CD4-positive, alpha-beta T cell treated with Interleukin-17A for 1 hour (primary cell): Measurements from ENCODE around the gene B3GNT5.
A peak's percentile ranks its signal among the peaks of the same experiment; 100 is the strongest.

ENCODE experiments used
- DNase-seq: peaks from one replicate; pipeline ENCODE4 v3.0.0-alpha.2; 2020

The B3GNT5 gene

GRCh38 chr3:183233966-183234365, 19.1 kb upstream of the B3GNT5 start:
- no peak for DNase-seq

DNA sequence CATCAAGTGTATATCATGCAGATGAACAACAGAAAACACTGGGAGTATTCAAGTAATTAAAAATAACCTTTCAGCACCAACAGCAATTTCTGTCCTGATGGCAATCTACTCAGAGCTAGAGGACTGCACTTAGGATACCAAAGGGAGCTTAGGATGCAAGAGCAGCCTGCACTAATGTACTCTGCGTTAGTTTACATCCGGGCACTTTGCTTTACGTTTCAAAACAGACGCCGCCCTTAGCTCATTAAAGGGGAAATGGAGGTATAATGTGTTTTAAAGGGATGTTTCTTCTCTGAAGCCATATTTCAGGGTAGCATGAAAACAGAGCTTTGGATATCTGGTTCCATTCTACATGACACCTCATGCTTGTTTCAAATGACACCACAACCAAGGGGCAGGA, 14.0 kb upstream of the B3GNT5 start:
- no peak for DNase-seq

DNA sequence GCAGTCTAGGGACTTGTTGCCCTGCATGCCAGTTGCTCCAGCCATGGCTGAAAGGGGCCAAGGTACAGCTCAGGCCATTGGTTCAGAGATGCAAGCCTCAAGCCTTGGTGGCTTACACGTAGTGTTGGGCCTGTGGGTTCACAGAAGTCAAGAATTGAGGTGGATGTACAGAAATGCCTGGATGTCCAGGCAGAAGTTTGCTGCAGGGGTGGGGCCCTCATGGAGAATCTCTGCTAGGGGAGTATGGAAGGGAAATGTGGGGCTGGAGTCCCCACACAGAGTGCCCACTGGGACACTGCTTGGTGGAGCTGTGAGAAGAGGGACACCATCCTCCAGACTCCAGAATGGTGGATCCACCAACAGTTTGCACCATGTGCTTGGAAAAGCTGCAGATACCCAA, 10.6 kb upstream of the B3GNT5 start:
- DNase-seq = no peak

GRCh38 chr3:183244219-183244618, 8.8 kb upstream of the B3GNT5 start:
- DNase-seq = peak; percentile 15

DNA sequence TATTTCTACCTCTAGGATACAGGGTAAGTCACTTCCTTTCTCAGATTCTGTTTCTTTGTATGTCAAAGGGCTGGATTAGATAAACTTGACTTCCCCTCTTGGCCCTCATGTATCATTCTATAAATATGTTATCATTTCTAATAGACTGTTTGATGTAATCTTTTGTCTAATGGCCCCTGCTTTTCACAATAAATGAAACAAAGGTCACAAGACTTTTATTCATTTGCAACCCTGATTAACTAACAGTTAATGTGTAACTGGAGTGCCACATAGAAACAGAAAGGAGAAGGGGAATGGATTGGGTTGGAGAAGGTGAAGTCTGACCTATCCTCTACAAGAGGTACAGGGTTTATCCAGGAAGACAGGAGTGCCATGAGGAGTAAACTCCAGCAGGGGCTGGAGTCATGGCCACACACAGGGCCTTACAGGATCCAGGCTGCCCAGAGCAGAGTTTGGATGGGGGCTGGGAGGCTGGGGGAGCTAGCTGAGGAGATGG, 8.0 kb upstream of the B3GNT5 start:
- DNase-seq = no peak

DNA sequence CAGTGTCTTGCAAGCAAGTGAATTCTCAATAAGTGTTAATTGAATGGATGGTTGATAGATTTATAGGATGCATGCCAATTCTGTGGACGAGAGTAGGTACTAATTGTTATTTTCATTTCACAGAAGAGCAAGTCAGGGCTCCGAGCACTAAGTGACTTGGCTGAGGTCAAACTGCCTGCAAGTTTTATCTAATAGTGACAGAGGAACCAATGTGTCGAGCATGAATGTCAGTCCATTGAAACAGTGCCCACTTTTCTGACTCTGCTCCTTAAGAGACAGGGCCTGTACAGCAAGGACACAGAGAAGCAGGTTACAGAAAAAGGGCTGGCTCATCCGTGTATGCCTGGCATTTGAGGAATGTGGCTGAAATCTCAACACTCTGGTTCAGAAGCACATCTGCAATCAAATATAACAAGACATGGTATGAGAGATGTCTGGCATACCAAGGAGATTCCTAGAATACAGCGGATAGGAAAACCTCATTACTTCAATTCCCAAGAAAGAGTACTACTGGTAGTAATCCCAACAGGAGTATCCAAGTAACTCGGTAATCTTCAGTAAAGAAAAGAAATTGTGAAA, 6.0 kb upstream of the B3GNT5 start:
- DNase-seq = no peak

- DNase-seq = no peak
These were observed 3.9 kb upstream of the B3GNT5 start for GRCh38 chr3:183249006-183249718.

- DNase-seq = no peak
These were observed 803 bp upstream of the B3GNT5 start for GRCh38 chr3:183252118-183252782.

DNA sequence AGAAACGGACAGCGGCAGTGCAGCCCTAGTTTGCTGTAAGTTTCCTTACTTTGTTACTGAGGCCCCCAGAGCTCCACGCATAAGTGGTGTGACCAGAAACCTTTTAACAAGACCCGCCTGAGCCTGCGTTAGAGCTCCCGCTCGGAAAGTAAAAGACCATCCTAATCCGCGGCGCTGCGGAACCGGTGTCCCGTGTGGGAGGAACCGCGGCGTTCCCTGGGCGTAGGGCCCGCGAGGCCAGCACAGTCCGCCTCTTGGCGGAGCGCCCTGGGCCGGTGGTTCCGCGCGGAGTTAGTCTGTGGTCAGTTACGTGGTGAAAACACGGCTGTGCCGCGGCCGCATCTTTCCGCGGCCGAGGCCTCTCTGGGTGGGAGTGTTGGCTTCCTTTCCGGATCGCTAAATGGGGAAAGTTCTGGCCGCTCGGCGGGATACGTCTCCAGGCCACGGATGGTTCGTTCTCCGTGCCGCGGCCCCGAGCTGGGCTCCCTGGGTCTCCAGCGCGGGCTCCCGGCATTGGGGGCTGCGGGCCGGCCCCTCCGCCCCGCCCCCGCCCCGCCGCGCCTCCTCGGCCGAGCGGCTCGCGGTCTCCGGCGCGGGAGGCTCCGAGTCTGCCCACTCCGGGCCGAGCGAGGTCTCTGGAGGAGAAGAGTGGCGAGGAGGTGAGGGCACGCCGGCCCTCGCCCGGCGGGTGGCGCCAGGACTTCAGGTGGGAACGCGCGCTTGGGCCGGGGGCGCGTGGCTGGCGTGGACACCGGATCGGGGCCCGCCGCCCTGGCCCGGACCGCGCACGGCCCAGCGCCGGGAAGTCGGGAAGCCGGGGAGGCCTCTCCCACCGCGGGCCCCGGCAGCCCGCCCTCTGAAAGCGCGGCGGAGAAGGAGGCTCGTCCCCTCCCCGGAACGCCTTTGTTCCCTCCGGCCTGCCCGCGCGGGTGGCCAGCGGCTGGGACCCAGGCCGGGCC, 754 bp downstream of the B3GNT5 start:
- peak; percentile 23 for DNase-seq

GRCh38 chr3:183254487-183255347, 1.7 kb downstream of the B3GNT5 start:
- no peak for DNase-seq

DNA sequence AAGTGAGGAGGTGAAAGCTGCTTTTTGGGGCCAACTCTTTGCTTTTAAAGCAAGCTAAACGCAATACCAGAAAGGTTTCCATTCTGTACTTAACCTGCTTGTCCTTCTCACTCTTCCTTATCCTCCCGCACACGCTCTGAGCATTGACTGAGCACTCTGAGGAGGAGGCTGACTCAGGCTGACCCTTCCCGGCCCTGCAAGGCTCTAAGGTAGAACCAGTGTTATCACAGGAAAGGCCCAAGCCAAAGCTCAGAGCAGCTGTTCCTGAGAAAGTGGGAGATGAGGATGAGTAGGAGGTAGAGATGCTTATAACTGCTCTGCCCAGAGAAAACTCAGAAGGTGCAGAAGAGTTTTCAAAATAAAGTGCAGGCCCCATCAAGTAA, 2.3 kb downstream of the B3GNT5 start:
- no peak for DNase-seq

GRCh38 chr3:183259087-183259486, 6.0 kb downstream of the B3GNT5 start:
- DNase-seq = no peak

DNA sequence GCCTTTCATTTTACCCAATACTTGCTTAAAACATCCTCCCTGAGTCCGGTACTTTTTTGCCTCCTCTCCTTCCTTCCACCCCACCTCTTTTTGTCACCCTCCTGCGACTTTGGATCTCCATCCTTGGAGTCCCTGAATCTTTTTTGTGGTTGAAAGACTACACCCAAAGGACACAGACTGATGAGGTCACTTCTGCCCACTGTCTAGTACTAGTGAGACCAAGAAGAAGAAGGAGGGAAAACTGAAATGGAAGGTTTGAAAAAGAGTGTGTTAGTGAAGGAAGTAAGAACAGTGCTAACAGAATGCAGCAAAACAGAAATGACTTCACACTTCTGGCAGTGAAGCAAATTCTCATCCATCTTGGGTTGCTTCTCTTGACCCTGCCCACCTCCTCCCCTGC, 6.6 kb downstream of the B3GNT5 start:
- DNase-seq = no peak

- peak; percentile 4 for DNase-seq
These were observed 7.3 kb downstream of the B3GNT5 start for GRCh38 chr3:183260167-183260904.

DNA sequence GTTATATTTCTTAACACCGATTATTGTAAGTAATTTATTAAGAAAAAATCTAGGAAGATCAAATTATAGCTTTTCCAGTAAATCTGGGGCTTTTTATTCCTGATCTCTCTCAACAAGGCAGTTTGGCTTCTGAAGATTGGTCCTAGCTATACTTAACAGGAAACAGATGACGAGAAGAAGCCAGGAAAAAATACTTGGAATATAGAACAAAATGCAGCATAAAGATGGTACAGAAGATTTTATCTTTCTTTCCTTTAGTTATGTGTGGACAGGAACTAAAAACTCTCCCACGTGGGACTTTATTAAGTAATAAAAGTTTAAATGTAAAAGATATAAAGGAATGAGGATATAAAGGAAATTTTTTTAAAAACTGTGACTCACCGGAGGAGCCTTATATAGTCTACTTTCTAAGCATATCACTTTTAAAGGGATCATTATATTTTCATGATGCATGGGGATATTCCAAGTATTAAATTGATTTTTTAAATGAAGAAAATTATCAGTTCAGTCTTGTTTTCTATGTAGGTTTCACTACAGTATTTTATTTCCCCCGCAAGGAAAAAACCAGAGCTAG, 8.2 kb downstream of the B3GNT5 start:
- DNase-seq = no peak

- DNase-seq = no peak
These were observed 9.9 kb downstream of the B3GNT5 start for GRCh38 chr3:183262875-183263378.

- DNase-seq = no peak
These were observed 11.2 kb downstream of the B3GNT5 start for GRCh38 chr3:183264268-183264667.

- no peak for DNase-seq
These were observed 12.1 kb downstream of the B3GNT5 start for GRCh38 chr3:183265157-183265642.

DNA sequence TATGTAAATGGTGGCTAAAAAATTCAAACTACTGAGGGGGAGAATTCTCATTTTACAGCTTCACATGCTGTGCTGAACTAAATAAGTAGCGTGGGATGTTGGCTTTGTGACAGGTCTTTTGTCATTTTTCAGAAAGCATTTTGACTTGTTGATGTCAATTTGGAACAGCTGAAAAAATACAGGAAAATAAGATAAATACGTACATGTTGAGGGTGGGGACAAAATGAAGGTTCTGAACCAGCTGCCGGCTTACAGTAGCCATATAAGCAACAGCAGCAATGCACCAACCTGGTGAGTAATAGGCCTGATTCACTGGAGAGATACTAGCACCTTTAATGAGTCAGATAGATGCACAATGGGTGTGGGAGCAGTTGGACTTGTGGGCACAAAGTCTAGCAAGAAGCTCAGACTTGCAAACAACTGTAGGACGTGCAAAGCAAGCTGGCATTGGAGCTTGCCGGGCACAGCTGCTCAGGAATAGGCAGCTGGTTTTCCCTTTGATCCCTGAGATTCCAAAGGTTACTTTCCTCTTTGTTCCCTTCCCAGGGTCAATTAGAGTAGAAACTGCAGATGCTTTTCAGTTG, 12.9 kb downstream of the B3GNT5 start:
- DNase-seq = no peak

DNA sequence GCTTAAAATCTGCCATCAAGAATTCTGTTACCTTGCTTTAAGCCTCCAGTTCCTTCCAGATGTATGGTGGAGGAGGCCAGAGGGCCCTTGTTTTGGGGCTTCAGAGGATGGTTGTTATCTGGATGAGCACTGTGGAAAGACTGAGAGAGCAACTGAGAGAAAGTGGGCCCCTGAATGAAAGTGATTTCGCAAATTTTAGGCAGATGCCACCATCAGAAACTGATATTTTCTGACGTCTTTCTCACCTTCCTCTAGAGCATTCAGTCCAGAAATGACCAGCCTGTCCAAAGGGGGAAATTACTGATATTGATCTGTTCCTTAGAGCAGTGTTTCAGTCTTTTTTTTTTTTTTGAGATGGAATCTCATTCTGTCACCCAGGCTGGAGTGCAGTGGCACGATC, 13.4 kb downstream of the B3GNT5 start:
- no peak for DNase-seq
